Muscle layer of colon (tissue), 2 donors: ENCODE measurements around the gene CFAP77.
"Not testable (repeated sequence)": the region's sequence is repeated elsewhere in the genome, so short reads cannot be mapped to it uniquely, and the experiment has no call there.

ENCODE experiments used
- H3K27ac ChIP-seq: one replicate; pipeline ENCODE4 v1.7.0; 2013; ENCODE audit warnings: low read depth, mild to moderate bottlenecking, low read length, moderate library complexity
- H3K27me3 ChIP-seq, 2 donors: one replicate each; pipeline ENCODE4 v1.7.0; 2013; ENCODE audit warnings: low read length in 2 of 2, mild to moderate bottlenecking in 2 of 2; ENCODE audit not compliant: insufficient read depth in 2 of 2, control insufficient read depth in 1 of 2
- H3K36me3 ChIP-seq: one replicate; pipeline ENCODE4 v1.7.0; 2013; ENCODE audit warnings: mild to moderate bottlenecking, low read length; ENCODE audit not compliant: insufficient read depth
- H3K4me1 ChIP-seq: one replicate; pipeline ENCODE4 v1.7.0; 2013; ENCODE audit warnings: mild to moderate bottlenecking, low read length; ENCODE audit not compliant: insufficient read depth
- H3K4me3 ChIP-seq, 2 donors: one replicate each; pipeline ENCODE4 v1.7.0; 2013; ENCODE audit warnings: low read length in 2 of 2, low read depth in 1 of 2, mild to moderate bottlenecking in 1 of 2, moderate library complexity in 1 of 2
- H3K9ac ChIP-seq: one replicate; pipeline ENCODE4 v1.7.0; 2013; ENCODE audit warnings: low read length
- H3K9me3 ChIP-seq: one replicate; pipeline ENCODE4 v1.7.0; 2013; ENCODE audit warnings: mild to moderate bottlenecking, low read length
- donor health status: abdominal sarcoma.
- donor health status: Adenocarcinoma of cecum.

CFAP77 gene

GRCh38 chr9:132555528-132555927 lies 145.5 kb downstream of the CFAP77 start:
- H3K9me3 ChIP-seq: no peaks in the 10 kb centered on the region
- no peaks in the 10 kb centered on the region for H3K36me3 ChIP-seq
- no peak overlapping the region for H3K9ac ChIP-seq
- no peak overlapping the region for H3K27ac ChIP-seq
- no peaks in the 10 kb centered on the region for H3K4me1 ChIP-seq
- no peaks in the 10 kb centered on the region for H3K27me3 ChIP-seq
- no peak overlapping the region for H3K4me3 ChIP-seq

GRCh38 chr9:132556235-132556634 lies 146.2 kb downstream of the CFAP77 start:
- no peak overlapping the region for H3K4me3 ChIP-seq
- no peaks in the 10 kb centered on the region for H3K27me3 ChIP-seq
- no peaks in the 10 kb centered on the region for H3K4me1 ChIP-seq
- H3K27ac ChIP-seq: no peak overlapping the region
- H3K9ac ChIP-seq: no peak overlapping the region
- no peaks in the 10 kb centered on the region for H3K9me3 ChIP-seq
- no peaks in the 10 kb centered on the region for H3K36me3 ChIP-seq

- no peaks in the 10 kb centered on the region for H3K9me3 ChIP-seq
- no peak overlapping the region for H3K4me3 ChIP-seq
- H3K27ac ChIP-seq: no peak overlapping the region
- no peak overlapping the region for H3K9ac ChIP-seq
- no peaks in the 10 kb centered on the region for H3K4me1 ChIP-seq
- H3K36me3 ChIP-seq: no peaks in the 10 kb centered on the region
- no peaks in the 10 kb centered on the region for H3K27me3 ChIP-seq
Measured at GRCh38 chr9:132556714-132557113, 146.7 kb downstream of the CFAP77 start.

GRCh38 chr9:132557159-132557558 lies 147.1 kb downstream of the CFAP77 start:
- Histone ChIP-seq H3K4me1 (no peaks in the 10 kb centered on the region), H3K9me3 (no peaks in the 10 kb centered on the region), H3K27me3 (no peaks in the 10 kb centered on the region), H3K36me3 (no peaks in the 10 kb centered on the region), H3K4me3 (no peak overlapping the region), H3K27ac (no peak overlapping the region), H3K9ac (no peak overlapping the region)

GRCh38 chr9:132559711-132560110 lies 149.7 kb downstream of the CFAP77 start:
- Histone ChIP-seq H3K9me3 (no peaks in the 10 kb centered on the region), H3K27ac (no peak overlapping the region), H3K9ac (no peak overlapping the region), H3K4me1 (no peaks in the 10 kb centered on the region), H3K4me3 (no peak overlapping the region), H3K36me3 (no peaks in the 10 kb centered on the region), H3K27me3 (no peaks in the 10 kb centered on the region)

GRCh38 chr9:132560616-132561202 lies 150.7 kb downstream of the CFAP77 start:
- Histone ChIP-seq H3K27me3 (no peaks in the 10 kb centered on the region), H3K36me3 (no peaks in the 10 kb centered on the region), H3K9me3 (no peaks in the 10 kb centered on the region), H3K27ac (no peak overlapping the region), H3K9ac (no peak overlapping the region), H3K4me1 (no peaks in the 10 kb centered on the region), H3K4me3 (no peak overlapping the region)

- H3K4me1 ChIP-seq: no peaks in the 10 kb centered on the region
- no peak overlapping the region for H3K9ac ChIP-seq
- H3K36me3 ChIP-seq: no peaks in the 10 kb centered on the region
- H3K27ac ChIP-seq: no peak overlapping the region
- no peak overlapping the region for H3K4me3 ChIP-seq
- H3K9me3 ChIP-seq: no peaks in the 10 kb centered on the region
- no peaks in the 10 kb centered on the region for H3K27me3 ChIP-seq
Measured at GRCh38 chr9:132562306-132562573, 152.2 kb downstream of the CFAP77 start.

- no peaks in the 10 kb centered on the region for H3K4me1 ChIP-seq
- no peaks in the 10 kb centered on the region for H3K36me3 ChIP-seq
- H3K9me3 ChIP-seq: no peaks in the 10 kb centered on the region
- no peaks in the 10 kb centered on the region for H3K27me3 ChIP-seq
- H3K9ac ChIP-seq: no peak overlapping the region
- H3K27ac ChIP-seq: no peak overlapping the region
- no peak overlapping the region for H3K4me3 ChIP-seq
Measured at GRCh38 chr9:132564526-132564925, 154.5 kb downstream of the CFAP77 start.

- H3K4me1 ChIP-seq, H3K9me3 ChIP-seq, H3K9ac ChIP-seq, H3K36me3 ChIP-seq, H3K27me3 ChIP-seq, H3K27ac ChIP-seq, H3K4me3 ChIP-seq: not testable (repeated sequence)
Measured at GRCh38 chr9:132568787-132569186, 158.8 kb downstream of the CFAP77 start.

- no peaks in the 10 kb centered on the region for H3K4me1 ChIP-seq
- no peaks in the 10 kb centered on the region for H3K9me3 ChIP-seq
- no peak overlapping the region for H3K4me3 ChIP-seq
Measured at GRCh38 chr9:132571806-132572600, 162.0 kb downstream of the CFAP77 start.

GRCh38 chr9:132572921-132573320 lies 162.9 kb downstream of the CFAP77 start:
- H3K9ac ChIP-seq: no peak overlapping the region
- no peaks in the 10 kb centered on the region for H3K9me3 ChIP-seq
- no peaks in the 10 kb centered on the region for H3K4me1 ChIP-seq
- H3K27me3 ChIP-seq: peaks cover 0 to 30% of the 10 kb centered on the region in 2 donors
- H3K36me3 ChIP-seq: no peaks in the 10 kb centered on the region
- H3K4me3 ChIP-seq: no peak overlapping the region
- H3K27ac ChIP-seq: no peak overlapping the region

More at GRCh38 chr9:132571806-132572600, 162.0 kb downstream of the CFAP77 start:
- Histone ChIP-seq H3K27me3 (peaks cover 0 to 27% of the 10 kb centered on the region in 2 donors), H3K36me3 (no peaks in the 10 kb centered on the region), H3K9ac (no peak overlapping the region), H3K27ac (no peak overlapping the region)

- Histone ChIP-seq H3K9me3 (no peaks in the 10 kb centered on the region), H3K9ac (no peak overlapping the region), H3K27me3 (peaks cover 16 to 49% of the 10 kb centered on the region in 2 donors), H3K4me1 (no peaks in the 10 kb centered on the region), H3K4me3 (no peak overlapping the region), H3K36me3 (no peaks in the 10 kb centered on the region), H3K27ac (no peak overlapping the region)
Measured at GRCh38 chr9:132575005-132575609, 165.1 kb downstream of the CFAP77 start.
